Activated CD8-positive, alpha-beta T cell treated with anti-CD3 and anti-CD28 coated beads for 36 hours (primary cell): Measurements from ENCODE around the gene DEFB129. TPM values are rescaled to one million over a fixed set of nuclear protein-coding genes. Genes with fewer than 3 reads are reported as not detected.

Experiments used
- ATAC-seq: fragments of 200-7000 bp; cut with Tn5 transposase; one replicate; pipeline ENCODE4 v1.10.0; 2021; ENCODE audit warnings: mild to moderate bottlenecking, moderate library complexity
- CTCF ChIA-PET: fragments of 350-600 bp; sonication (Branson Sonifier 250); formaldehyde crosslinking; loops from one replicate; lab custom pipeline; 2021; ENCODE audit warnings: antibody characterized with exemption; lab: Charles Lee
- POLR2A ChIA-PET: fragments of 350-600 bp; sonication (Branson Sonifier 250); formaldehyde crosslinking; loops from one replicate; lab custom pipeline; 2021; ENCODE audit warnings: antibody characterized with exemption; lab: Charles Lee
- DNase-seq: peaks from one replicate; pipeline ENCODE4 v3.0.0-alpha.2; 2020
- H3K27ac Mint-ChIP-seq: one replicate; pipeline ENCODE4 v1.8.0; 2021; ENCODE audit warnings: mild to moderate bottlenecking, mixed read lengths
- H3K27me3 Mint-ChIP-seq: one replicate; pipeline ENCODE4 v1.8.0; 2021; ENCODE audit warnings: mixed read lengths
- H3K36me3 Mint-ChIP-seq: one replicate; pipeline ENCODE4 v1.8.0; 2021; ENCODE audit warnings: low read depth, mixed read lengths
- H3K4me1 Mint-ChIP-seq: one replicate; pipeline ENCODE4 v1.8.0; 2021; ENCODE audit warnings: low read depth, mixed read lengths
- H3K4me3 Mint-ChIP-seq: one replicate; pipeline ENCODE4 v1.8.0; 2021; ENCODE audit warnings: mild to moderate bottlenecking, moderate library complexity, mixed read lengths
- H3K9me3 Mint-ChIP-seq: one replicate; pipeline ENCODE4 v1.8.0; 2021; ENCODE audit warnings: mixed read lengths
- intact Hi-C: fragments of 100-400 bp; cut with micrococcal nuclease; formaldehyde crosslinking; loops from one replicate; pipeline ENCODE4 v1.10.0; 2022
- total RNA-seq, 2 experiments: library from RNA; stranded (reverse); gene quantifications; one replicate each; pipeline ENCODE4 v1.2.3, GENCODE V29; 2021
- TF ChIP-seq, protein P1 (sequence below): fragments of 200-600 bp; IDR thresholded peaks from one replicate; pipeline ENCODE4 v1.8.0; 2022; ENCODE audit warnings: antibody characterized with exemption, mild to moderate bottlenecking

Gene DEFB129
- total RNA-seq, 2 experiments from 2014 or later, result not detected

DNA sequence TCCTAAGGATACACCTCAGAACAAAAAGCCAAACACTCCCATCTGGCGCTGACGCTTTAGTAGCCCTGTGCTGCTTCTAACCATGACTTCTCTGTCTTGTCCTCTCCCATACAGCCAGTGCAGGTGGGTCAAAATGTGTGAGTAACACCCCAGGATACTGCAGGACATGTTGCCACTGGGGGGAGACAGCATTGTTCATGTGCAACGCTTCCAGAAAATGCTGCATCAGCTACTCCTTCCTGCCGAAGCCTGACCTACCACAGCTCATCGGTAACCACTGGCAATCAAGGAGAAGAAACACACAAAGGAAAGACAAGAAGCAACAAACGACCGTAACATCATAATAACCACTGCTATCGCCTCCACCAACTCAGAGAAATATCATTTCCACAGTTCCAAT, 31.9 kb downstream of the DEFB129 start:
- Mint-ChIP-seq H3K9me3 (no peaks in the 10 kb centered on the region), H3K4me1 (peaks cover 10% of the 10 kb centered on the region), H3K4me3 (no peak overlapping the region), H3K27ac (no peak overlapping the region), H3K36me3 (no peaks in the 10 kb centered on the region), H3K27me3 (peaks cover 2% of the 10 kb centered on the region)
- intact Hi-C loops, result no loop called here
- DNase-seq (peak; percentile 29), ATAC-seq (peak; percentile 55)
- CTCF ChIA-PET, result interaction anchor here (0.9 to 3.7 kb wide), 7 partner anchors 8 to 72 kb away, joined by 3 to 18 read pairs (median 4); partner anchors contain the start of gene DEFB129
- POLR2A ChIA-PET, result no interaction called here
- TF ChIP-seq, protein P1, sequence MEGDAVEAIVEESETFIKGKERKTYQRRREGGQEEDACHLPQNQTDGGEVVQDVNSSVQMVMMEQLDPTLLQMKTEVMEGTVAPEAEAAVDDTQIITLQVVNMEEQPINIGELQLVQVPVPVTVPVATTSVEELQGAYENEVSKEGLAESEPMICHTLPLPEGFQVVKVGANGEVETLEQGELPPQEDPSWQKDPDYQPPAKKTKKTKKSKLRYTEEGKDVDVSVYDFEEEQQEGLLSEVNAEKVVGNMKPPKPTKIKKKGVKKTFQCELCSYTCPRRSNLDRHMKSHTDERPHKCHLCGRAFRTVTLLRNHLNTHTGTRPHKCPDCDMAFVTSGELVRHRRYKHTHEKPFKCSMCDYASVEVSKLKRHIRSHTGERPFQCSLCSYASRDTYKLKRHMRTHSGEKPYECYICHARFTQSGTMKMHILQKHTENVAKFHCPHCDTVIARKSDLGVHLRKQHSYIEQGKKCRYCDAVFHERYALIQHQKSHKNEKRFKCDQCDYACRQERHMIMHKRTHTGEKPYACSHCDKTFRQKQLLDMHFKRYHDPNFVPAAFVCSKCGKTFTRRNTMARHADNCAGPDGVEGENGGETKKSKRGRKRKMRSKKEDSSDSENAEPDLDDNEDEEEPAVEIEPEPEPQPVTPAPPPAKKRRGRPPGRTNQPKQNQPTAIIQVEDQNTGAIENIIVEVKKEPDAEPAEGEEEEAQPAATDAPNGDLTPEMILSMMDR, result no peak

GRCh38 chr20:259981-260380, 32.9 kb downstream of the DEFB129 start:
- ATAC-seq (no peak), DNase-seq (no peak)
- POLR2A ChIA-PET, result no interaction called here
- TF ChIP-seq, protein P1, result no peak
- Mint-ChIP-seq H3K9me3 (no peaks in the 10 kb centered on the region), H3K36me3 (no peaks in the 10 kb centered on the region), H3K27ac (no peak overlapping the region), H3K4me1 (peaks cover 10% of the 10 kb centered on the region), H3K4me3 (no peak overlapping the region), H3K27me3 (peaks cover 2% of the 10 kb centered on the region)
- intact Hi-C loops, result no loop called here
- CTCF ChIA-PET, result interaction anchor here (0.6 to 3.2 kb wide), 3 partner anchors 33 to 71 kb away, joined by 3 to 11 read pairs (median 5); partner anchors contain the start of gene DEFB129

DNA sequence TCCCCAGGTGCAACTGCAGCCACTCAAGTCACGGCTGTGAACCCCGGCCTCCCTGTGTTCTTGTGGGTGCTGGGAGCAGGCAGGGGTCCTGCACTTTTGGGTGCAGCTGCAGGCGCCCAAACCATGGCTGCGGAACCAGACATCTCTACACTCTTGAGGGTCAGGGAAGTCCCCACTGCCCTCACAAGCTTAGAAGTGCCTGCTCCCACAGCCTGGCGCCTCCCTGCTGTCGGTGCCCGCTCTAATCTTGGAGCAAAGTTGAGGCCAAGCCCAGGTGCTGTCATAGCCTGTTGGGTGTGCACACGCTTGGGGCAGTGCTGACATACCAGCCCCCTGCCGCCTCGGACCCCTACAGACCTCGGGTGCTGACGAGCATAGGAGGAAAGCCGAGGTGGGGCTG, 36.6 kb downstream of the DEFB129 start:
- intact Hi-C loops, result no loop called here
- ATAC-seq, result no peak
- POLR2A ChIA-PET, result interaction anchor here (1.2 kb wide), 1 partner anchor 19 kb away, joined by 3 read pairs; no protein-coding TSS in a partner anchor
- DNase-seq, result no peak
- Mint-ChIP-seq H3K4me3 (no peak overlapping the region), H3K36me3 (no peaks in the 10 kb centered on the region), H3K27ac (no peak overlapping the region), H3K9me3 (no peaks in the 10 kb centered on the region), H3K27me3 (peaks cover 4% of the 10 kb centered on the region), H3K4me1 (peaks cover 14% of the 10 kb centered on the region)
- TF ChIP-seq, protein P1, result no peak
- CTCF ChIA-PET, result interaction anchor here (1.7 to 4.9 kb wide), 3 partner anchors 48 to 126 kb away, joined by 4 to 45 read pairs (median 34); no protein-coding TSS in a partner anchor

DNA sequence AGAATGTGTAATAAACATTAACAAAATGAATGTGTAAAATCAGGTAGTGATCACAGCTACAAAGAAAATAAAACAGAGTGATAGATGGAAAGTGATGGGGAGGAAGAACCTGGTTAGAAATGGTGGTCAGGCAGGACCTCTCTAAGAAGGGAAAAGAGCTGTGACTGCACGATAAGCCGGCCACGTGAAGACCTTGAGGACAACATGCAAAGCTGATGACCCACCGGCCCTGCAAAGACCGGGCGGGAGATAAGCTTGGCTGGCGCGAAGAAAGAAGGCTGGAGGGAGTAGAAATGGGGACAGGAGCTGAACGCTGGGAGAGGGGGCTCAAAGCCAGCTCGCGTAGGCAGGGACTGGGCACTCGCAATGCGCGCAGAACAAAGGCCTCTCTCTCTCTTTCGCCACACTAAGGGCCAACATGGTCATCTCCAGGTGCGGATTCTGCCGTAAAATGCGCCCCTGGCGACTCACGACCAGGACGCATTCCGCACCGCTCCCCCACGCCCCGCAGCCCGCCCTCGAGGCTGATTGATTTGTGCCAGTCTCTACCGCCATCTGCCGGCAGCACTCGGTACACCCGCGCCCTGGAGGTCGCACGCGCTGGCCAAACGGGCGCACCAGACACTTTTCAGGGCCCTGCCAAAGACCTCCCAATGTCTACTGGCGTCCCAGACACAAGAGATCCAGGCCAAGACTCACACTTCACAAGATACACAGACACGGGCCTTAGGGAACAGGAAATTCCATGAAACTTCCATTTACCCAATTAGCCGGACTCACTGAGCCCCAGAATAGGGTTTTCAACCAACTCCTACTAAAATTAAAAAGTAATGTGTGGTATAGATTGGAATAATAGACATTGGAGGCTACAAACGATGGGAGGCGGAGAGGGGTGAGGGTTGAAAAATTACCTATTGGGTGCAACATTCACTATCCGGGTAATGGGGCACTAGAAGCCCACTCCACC, 39.8 kb downstream of the DEFB129 start:
- ChIA-PET CTCF (interaction anchor here (0.7 to 4.9 kb wide), 31 partner anchors 10 to 164 kb away, joined by 3 to 45 read pairs (median 6); partner anchors contain the start of genes DEFB129 and DEFB132), POLR2A (interaction anchor here (1.1 kb wide), 1 partner anchor 57 kb away, joined by 5 read pairs; no protein-coding TSS in a partner anchor)
- TF ChIP-seq, protein P1, result peak; percentile 95
- DNase-seq (peak; percentile 96), ATAC-seq (peak; percentile 99)
- intact Hi-C loops, result loop anchor here (2.0 kb wide), 1 partner anchor 58 kb away; no protein-coding TSS in a partner anchor
- H3K4me3 Mint-ChIP-seq, result peak overlapping the region; percentile 71
- peaks cover 10% of the 10 kb centered on the region for H3K4me1 Mint-ChIP-seq
- H3K27ac Mint-ChIP-seq, result peak overlapping the region; percentile 30
- no peaks in the 10 kb centered on the region for H3K9me3 Mint-ChIP-seq
- no peaks in the 10 kb centered on the region for H3K36me3 Mint-ChIP-seq
- H3K27me3 Mint-ChIP-seq, result peaks cover 4% of the 10 kb centered on the region
